Vagina (tissue), 2 donors: ENCODE data around the gene TMC3.

Experiments
- POLR2A ChIP-seq, 2 donors: fragments of 450-650 bp; IDR thresholded peaks; one replicate each; pipeline ENCODE4 v1.6.1; 2017; ENCODE audit warnings: antibody characterized with exemption in 2 of 2, mild to moderate bottlenecking in 2 of 2, moderate library complexity in 2 of 2
- TF ChIP-seq, protein P1 (sequence below), 3 experiments: fragments of 450-650 bp in 2 of 3; fragments of 200-600 bp in 1 of 3; sonication (generic) in 1 of 3; IDR thresholded peaks; one replicate each; pipeline ENCODE4 v1.5.1; 2017 to 2019; ENCODE audit warnings: antibody characterized with exemption in 3 of 3, mild to moderate bottlenecking in 2 of 3, moderate library complexity in 2 of 3

DNA sequence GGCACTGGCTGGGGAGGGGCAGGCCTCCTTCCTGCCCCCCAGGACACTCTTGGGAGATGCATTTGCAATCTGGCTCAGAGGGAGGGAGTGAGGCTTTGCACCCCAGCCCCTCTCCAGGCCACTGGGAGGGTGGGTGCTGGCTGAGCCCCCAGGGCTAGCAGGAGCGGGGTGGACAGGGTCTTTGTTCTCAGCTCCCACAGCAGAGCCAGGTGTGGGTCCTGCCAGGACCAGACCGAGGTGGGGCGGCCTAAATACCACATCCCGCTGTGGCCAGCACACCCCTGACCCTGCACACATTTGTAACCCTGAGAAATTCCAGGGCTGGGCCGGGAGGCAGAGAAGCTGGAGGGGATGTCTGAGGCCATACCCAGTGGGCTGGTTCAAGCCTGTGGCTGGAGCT, 91.1 kb downstream of the TMC3 start:
- TF ChIP-seq, protein P1, sequence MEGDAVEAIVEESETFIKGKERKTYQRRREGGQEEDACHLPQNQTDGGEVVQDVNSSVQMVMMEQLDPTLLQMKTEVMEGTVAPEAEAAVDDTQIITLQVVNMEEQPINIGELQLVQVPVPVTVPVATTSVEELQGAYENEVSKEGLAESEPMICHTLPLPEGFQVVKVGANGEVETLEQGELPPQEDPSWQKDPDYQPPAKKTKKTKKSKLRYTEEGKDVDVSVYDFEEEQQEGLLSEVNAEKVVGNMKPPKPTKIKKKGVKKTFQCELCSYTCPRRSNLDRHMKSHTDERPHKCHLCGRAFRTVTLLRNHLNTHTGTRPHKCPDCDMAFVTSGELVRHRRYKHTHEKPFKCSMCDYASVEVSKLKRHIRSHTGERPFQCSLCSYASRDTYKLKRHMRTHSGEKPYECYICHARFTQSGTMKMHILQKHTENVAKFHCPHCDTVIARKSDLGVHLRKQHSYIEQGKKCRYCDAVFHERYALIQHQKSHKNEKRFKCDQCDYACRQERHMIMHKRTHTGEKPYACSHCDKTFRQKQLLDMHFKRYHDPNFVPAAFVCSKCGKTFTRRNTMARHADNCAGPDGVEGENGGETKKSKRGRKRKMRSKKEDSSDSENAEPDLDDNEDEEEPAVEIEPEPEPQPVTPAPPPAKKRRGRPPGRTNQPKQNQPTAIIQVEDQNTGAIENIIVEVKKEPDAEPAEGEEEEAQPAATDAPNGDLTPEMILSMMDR (IDR thresholded peaks at IDR 0.05): no peak
- TF ChIP-seq POLR2A (IDR thresholded peaks at IDR 0.05): no peak
